NCI-H2227 (cell line): ENCODE measurements around the gene GABBR2.

ENCODE experiments used
- DNase-seq: peaks from one replicate; lab custom pipeline; 2025; ENCODE audit not compliant: unreplicated experiment; lab: John Stamatoyannopoulos, UW

GABBR2 gene

DNA sequence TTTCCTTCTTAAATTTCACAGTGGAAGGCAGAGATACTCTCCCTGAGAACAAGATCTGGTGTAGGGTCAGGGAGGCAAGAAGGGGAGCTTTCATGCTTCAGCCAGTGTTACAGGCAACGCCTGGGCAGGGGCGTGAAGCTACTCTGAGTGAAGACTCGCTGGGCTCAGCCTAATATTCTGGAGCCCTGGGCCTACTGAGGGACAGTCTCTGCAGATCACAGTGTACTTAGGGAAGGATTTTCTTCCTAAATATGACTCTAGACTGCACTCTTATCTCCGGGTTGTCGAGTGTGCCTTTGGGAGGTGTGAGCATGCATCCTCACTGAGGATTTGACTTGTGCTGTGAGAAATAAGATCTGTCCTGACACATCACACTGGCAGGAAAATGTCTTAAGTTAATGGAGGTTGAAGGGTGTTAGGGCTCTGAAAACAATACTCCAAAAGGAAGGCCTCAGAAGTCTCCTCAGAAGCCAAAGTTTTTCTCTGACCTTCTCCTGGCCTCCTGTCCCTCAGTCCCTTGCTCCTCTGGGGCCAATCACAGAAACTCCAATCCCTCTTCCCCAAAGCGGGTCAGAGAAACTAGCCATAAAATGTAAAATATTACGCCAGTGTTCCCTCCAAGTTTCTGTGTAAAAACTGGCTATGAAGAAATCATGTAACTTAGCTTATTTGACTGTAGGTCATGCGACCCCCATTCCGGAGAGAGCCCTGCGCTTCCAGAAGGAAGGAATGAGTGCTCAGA is 296.5 kb downstream of the GABBR2 start:
- no peak for DNase-seq

DNA sequence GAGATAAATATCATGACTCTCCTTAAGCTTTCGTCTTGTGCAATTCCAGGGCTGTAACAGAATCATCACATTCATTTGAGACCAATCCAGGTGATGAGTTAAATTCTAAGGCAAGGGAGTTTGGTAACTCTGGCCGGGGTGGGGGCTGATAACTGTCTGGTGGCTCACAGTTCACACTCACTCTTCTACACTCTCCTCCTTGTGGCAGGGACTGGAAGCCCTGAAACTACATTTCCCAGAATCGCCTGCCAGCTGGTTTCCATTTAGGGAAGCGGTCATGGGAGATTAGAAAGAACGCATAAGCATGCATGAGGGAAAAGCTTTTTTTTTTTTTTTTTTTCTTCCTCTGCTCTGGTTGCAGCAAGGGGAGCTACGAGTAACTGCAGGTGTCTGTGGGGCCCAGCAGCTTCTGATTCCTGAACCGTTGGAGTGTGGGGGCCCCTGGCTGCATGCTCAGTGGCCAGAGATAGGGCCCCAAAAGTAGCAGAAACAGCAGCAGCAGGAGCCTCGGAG is 298.5 kb downstream of the GABBR2 start:
- DNase-seq: no peak

DNA sequence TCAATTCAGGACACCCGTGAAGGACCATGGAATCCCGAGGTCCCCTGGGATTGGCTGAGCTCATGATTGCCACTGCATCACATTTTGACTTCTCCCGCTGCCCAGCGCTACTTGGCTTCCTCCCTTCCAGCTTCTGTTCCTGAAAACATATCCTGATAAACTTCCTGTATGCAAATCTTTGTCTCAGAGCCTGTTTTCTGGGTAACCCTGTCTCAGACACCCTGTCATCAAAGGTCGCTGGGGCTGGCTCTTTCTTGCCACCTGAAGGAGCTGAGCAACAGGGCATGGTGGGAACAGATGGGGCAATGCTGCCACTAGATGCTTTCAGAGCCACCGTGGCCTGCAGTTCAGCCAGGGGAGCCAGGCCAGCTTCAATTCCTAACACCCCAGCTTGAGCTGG is 299.0 kb downstream of the GABBR2 start:
- DNase-seq: no peak

DNA sequence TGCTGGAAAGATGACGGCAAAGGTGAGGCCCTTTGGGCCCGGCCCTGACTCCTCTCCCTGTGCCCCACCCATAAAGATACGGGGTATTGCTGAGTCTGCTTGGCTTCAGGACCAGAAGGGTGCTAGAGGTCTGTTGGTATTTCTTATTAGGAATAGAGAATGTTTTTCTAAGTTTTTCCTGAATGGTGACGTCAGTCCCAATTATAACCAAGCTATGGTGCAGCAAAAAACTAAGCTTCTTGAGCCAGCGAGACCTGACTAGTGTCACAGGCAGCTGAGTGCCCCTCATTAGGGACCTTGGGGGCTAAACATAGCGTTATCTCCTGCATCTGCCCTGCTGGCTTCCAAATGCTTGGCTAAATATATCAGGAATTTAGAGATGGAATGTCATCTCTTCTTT is 302.3 kb downstream of the GABBR2 start:
- no peak for DNase-seq

DNA sequence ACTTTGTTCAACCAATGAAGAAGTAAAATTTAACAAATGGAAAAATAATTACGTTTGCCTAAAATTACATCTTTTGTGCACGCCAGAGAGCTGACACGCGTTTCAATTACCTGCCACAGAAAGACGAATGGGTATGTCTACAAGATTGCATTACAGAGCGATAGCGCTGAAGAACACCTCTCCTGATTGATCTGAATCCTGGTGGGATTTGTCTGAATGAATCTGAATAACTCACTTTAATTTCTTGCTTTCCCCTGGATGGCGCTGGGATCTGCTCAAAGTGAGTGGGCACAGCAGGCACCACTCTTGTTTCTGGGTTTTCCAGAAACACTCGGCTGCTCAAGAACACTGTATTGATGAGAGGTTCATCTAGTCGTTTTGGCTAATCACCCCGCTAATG is 304.5 kb downstream of the GABBR2 start:
- DNase-seq: no peak

DNA sequence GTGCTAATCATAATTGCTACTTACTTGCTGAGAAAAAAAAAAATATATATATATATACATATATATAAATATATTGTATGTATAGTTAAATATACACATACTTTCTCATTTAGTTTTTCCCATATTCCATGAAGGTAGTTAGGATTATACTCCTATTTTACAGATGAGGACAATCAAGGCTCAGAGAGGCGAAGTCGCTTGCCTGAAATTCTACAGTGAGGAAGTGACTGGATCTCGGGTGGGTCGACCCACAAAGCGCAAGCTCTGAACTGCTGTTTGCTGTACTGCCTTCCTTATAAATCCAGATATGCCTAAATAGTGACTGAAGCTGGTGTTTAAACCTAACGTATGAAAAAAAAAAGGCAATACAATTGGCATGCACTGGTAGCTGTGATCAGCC is 305.0 kb downstream of the GABBR2 start:
- no peak for DNase-seq

DNA sequence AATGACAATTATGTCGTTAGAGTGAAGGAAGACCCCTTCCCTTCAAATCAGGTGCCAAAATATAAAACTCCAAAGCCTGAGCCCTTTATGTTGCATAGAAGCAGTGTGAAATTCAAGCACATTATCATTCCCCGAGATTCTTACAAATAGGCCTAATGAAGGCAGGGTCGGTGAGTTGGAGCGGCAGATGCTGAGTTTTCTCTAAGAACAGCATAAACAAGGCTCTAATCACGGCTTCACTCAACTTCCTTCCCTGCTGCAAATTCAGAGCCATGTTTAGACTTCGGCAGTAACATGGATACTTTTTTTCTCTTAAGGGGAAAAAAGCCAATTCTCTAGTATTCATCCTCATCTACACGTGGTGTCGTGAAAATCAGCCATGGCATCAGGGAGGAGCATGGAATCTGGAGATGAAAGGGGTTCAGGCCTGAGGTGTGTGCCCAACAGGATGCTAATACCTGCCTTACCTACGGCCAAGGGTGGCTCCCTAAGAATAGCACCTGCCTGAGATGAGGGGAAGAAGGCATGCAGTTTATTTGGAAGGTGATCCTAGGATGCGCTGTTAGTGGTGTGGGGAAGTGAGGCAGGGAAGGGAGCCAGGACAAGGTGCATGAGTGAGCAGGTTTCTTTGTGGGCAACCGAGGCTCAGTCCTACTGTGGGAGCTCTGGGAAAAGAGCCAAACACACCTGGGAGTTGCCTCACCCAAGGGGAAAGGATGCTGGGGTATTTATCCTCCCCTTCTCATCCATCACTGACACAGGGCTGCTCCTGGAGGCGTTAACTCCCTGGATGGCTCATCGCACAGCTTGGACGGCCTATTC is 306.5 kb downstream of the GABBR2 start:
- no peak for DNase-seq

DNA sequence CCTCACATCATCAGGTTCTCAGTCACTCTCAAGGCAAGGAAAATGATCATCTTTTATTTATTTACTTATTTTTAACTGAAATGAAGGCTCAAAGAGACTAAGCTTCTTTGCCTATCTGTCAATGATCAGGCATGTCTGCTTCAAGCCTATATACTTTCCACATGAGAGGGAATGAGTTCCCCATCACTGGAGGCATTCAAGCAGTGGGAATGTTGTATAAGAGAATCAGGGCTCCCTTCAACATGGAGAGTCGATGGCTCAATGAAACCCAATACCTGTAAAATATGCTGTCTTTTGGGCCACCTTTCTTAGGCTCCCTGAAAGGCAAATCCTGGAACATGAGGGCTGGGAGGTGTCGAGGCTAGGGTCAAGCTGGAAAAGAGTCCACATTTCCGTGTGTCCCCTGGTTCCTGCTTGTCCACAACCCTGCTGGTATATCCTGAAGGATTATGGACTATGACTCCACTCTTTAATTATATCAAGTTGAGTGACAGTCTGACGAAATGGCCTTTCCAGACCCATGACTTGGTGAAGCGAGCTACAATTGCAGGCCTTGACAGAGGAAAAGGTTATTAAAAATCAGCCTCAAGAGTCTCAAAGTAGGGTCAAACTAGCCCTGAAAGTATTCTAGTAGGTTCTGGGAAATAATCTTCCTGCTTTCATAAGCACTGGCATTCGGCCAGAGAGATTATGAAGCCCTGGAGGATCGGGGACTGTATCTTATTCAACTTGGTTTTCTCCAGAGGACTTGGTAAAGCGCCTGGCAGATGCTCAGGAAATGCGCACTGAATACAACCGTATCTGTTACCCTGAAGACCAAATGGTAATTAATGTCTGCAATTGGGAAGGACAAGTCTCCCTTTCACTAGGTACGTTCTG is 307.4 kb downstream of the GABBR2 start:
- DNase-seq: no peak

DNA sequence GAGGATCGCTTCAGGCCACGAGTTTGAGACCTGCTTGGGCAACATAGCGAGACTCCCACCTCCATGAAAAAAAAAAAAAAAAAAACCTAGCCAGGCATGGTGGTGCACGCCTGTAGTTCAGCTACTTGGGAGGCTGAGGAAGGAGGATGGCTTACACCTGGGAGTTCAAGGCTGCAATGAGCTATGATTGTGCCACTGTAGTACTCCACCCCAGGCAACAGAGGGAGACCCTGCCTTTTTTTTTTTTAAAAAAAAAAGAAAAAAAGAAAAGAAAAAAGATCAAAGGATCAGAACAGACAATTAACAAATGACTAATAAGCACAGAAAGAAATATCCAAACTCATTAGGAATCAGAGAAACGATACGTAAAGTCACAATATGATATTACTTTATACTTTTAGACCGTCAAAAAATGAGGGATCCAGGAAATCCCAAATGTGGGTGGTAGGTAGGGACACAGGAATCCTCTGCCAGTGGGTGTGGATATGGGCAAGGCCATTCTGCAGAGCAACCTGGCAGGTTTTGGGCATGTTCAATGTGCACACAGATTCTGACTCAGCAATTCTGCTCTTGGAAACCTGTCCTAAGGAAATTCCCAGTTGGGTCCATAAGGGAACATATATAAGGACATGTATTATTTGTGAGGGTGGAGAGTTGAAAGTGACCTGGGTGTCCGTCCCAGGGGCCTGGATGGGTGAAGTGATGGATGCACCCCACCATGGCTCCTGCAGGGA is 308.6 kb downstream of the GABBR2 start:
- DNase-seq: no peak

DNA sequence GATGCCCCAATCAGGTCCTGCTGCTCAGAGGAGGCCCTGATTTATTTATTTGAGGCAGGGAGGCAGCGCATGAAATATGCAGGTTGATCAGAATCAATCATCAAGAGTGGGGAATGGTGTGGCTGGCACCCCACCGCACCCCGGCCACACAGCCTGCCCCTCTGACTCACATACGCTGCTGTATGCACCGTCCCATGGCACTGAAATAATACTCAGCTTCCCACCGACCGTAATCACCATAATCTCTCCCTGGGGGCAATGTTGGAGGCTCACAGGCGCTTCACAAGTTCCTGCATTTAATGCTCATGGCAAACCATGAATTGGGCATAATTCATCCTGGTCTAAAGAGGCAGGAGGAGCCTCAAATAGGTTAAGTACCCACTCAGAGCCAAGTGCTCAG is 312.1 kb downstream of the GABBR2 start:
- DNase-seq: no peak

DNA sequence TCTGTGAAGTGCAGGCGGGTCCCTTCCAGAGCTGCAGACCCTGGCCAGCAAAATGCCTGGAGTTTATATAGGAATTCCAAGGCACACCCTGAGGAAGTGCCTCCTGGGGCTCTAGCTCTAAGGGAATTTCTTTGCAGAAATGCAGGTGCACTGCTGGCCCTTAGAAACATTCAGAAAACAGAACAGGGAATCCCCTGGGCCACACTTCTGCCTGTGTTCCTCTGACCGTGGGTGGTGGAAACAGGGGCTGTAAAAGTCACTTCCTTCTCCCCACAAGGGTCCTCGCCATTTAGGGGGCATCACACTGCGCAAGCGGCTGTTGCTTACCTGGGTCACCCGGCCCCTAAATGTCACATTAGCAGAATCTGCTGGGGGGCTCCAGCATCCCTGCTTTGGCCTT is 312.5 kb downstream of the GABBR2 start:
- DNase-seq: no peak

DNA sequence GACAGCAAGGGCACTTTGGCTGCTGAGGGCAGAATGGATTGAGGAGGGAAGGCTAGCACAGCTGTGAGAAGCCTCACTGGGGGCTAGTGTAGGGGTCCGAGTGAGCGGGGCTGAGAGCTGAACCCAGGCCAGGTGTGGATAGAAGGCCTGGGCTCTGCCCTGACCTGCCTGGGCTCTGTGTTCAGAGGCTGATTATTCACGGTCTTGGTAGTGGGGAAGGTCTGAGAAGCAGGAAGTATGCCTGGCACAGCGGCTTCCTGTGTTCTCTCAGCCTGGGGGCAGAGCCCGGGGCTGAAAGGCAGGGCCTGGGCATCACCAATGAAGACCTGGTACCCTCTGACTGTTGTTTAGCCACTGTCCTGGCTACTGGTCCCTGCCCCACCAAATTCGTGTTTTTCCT is 316.9 kb downstream of the GABBR2 start:
- no peak for DNase-seq

DNA sequence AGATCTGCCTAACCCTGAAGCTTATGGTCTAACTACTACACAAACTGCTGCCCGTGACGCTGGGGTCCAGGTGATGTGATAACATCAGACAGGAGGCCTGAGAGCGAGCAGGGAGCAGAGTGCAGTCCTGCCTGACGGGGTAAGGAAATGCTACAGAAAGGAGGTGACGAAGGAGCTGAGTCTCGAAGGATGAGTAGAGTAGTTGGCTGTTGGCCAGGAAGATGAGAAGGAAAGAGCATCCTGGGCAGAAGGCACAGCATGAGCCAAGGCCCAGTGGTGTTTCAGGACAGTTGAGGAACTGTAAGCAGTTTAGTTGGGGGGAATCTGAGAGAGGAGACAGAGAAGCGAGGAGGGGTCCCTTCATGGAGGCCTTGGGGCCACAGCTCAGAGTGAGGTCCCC is 317.3 kb downstream of the GABBR2 start:
- DNase-seq: no peak

DNA sequence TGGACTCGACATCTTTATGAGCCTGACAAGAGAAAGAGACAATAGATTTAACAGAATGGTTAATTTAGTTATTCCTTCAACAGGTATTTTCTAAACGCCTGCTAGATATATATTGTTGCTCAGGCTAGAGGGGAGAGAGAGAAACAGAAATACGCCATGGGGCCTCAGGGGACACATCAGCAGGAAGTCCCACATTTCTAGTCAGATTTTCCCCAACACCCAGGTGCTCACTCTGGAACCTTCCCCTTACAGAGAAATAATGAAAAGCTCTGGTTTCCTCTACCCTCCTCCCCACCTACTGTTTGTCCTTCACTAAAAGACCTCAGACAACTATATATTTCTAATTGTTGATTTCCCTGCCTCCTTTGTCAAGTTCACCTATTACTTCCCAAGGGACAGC is 323.0 kb downstream of the GABBR2 start:
- DNase-seq: no peak

DNA sequence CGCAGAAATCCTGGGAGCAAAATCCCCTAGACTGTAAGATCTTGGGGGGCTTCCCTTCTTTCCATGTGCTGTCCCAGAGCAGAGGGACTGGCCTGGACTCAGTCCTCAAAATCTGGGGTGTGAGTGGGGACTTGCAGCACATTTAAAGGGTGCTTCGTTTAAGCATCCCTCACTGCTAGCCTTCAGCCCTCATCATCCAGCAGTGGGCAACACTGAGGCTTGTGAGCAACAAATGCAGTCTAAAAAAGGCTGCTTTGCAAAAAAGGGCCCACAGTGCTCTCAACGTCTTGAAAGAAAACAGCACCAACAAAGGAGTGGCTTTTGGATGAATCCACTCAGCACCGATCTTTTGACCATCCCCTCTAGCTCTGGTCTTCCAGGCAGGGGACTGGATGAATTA is 325.0 kb downstream of the GABBR2 start:
- DNase-seq: no peak

DNA sequence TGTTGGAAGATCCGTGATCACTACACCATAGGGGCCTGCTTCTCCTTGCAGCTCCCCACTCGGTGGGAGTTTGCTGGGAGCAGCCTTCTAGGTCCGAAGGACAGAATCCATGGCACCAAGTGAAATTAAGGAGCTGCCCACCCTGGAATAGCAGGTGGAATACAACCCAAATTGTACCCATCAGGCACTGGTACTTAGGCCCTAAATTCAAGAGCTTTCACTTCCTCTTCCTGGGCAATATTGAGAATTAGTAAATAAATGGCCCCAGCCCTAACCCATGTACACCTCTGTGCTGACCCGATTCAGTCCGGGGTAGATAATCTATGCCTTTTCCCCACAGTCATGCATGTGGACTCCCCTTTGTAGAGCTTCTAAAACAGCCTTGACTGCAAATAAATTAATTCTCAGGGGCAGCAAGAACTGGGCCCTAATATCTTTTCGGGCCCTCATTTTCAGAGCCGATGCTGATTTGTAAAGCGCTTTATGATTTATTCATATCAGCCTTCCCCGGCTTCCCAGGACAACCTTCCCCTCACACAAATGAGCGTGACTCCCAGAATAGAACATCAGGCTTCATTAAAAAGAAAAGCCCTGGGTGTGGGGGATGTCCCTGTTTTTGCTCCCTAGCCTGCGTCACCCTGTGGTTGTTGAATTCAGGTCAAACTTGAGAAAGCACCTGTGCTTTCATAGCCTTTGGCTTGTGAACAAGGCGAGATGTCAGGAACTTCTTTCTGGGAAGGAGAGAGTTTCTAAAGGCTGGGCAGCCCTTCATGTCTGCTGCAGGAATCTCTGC is 327.2 kb downstream of the GABBR2 start:
- no peak for DNase-seq

DNA sequence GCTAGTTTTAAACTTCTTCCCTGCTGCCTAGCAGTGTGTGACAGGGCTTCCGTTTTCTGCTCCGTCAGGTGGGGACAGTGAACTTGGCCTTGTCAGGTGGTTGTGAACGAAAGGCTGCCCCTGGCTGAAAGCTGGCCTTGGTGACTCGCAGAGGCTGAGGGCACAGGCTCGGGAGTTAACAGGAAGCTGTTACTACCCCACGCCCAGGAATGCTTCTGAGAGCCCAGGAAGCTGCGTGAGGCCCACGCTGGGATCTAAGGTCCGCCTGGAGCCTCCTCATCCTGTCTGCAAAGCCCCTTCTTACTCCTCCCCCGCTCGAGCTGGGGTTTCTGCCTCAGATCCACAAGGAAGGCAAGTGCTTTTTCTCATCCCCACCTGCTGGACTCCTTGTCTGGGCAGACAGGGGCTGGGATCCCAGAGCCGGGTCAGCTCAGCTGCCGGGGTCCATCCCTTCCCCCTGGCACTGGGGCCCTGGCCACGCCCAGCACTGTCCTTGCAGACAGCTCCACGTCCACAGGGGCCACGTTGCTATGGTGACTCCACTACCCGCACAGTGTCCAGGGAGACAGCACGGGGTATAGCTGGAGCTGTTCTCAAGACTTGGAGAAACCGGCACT is 328.6 kb downstream of the GABBR2 start:
- peak; percentile 21 for DNase-seq

DNA sequence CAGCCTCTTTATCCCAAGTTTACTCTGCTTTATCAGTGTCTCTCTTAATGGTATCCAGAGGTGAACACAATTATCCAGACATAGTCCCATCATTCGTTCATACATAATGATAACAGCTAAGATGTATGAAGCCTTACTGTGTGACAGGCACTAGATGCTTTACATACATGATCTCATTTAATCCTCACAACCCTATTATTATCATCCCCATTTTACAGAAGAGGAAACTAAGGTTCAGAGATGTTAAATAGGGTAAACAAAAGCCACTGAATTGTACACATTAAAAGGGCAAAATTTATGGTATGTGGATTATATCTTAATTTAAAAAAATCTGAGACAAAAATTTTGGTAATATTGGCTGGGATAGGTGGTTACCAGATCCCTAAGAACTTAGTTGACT is 329.2 kb downstream of the GABBR2 start:
- no peak for DNase-seq

DNA sequence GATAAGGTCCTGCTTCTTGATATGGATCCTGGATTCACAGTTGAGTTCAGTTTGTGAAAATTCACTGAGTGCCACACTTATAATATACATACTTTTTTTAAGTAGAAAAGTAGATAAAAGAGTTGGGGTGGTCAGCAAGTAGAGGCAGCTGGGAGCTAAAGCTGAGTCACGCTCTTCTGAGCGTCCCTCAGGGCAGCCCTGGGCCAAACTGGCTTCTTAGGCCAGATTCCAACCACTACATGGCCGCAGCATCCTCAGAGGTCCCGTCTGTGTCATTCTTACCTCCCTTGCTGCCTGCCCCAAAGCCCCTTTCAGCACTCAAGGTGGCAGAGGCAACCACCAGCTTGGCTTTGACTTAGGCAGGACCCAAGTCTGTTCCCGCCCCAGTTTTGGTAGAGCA is 329.9 kb downstream of the GABBR2 start:
- no peak for DNase-seq
